K562 (cell line): ENCODE results near the gene SHROOM3. TPM values are rescaled to one million over a fixed set of nuclear protein-coding genes. Genes with fewer than 3 reads are reported as not detected.

Experiments
- ATAC-seq: fragments of 200-7000 bp; cut with Tn5 transposase; 3 replicates; pipeline ENCODE4 v1.9.1; 2020; ENCODE audit warnings: moderate library complexity
- BruUV-seq: library from RNA; stranded (reverse); fragments of 400-500 nt; replicated peaks from 2 replicates; lab custom pipeline; 2021; lab: Mats Ljungman, UMichigan
- CTCF ChIA-PET: fragments of 300-600 bp; formaldehyde crosslinking; extraction: SDS; loops from one replicate; lab custom pipeline; 2021; ENCODE audit warnings: low intra/inter-chr PET ratio; lab: Yijun Ruan, JAX
- POLR2A ChIA-PET: fragments of 300-600, 350-650 bp; sonication (Branson Sonifier 250); formaldehyde crosslinking; extraction: SDS; loops from one replicate; lab custom pipeline; 2021; ENCODE audit warnings: antibody characterized with exemption, inconsistent platforms; lab: Yijun Ruan, JAX
- DNase-seq, 4 experiments: peaks; one replicate each; pipeline versions ENCODE4 v3.0.0 to v3.0.0-alpha.2; 2011 to 2018; ENCODE audit warnings: low spot score in 3 of 4, mixed read lengths in 3 of 4; ENCODE audit errors: extremely low read depth in 1 of 4
- FAIRE-seq: peaks from 2 replicates; lab custom pipeline; 2011; peaks lifted over from hg19 to GRCh38; lab: Jason Lieb, UNC
- H2AFZ ChIP-seq: 2 replicates; pipeline ENCODE4 v1.6.0; 2011; ENCODE audit warnings: low read depth, low read length, control low read depth, inconsistent platforms
- H3K27ac ChIP-seq: fragments of 200-600 bp; 3 replicates; pipeline ENCODE4 v1.8.0; 2011; ENCODE audit warnings: low read depth, mild to moderate bottlenecking, control low read depth, inconsistent platforms, low read length, moderate library complexity, mixed read lengths; ENCODE audit errors: extremely low read depth
- H3K27me3 ChIP-seq, 2 experiments: fragments of 300-600 bp in 1 of 2; 2 replicates in 1 of 2; 3 replicates in 1 of 2; pipeline versions ENCODE4 v1.6.0 to v1.8.0; 2011; ENCODE audit warnings: inconsistent platforms in 2 of 2, low read length in 2 of 2, mild to moderate bottlenecking in 1 of 2, mixed read lengths in 1 of 2, moderate library complexity in 1 of 2; ENCODE audit not compliant: control insufficient read depth in 2 of 2, insufficient read depth in 2 of 2
- H3K36me3 ChIP-seq: fragments of 300-600 bp; 3 replicates; pipeline ENCODE4 v1.8.0; 2011; ENCODE audit warnings: mild to moderate bottlenecking, low read length, inconsistent platforms; ENCODE audit not compliant: control insufficient read depth, insufficient read depth
- H3K4me1 ChIP-seq, 2 experiments: fragments of 200-600 bp in 1 of 2; replicated peaks in 1 of 2; 2 replicates in 1 of 2; 3 replicates in 1 of 2; pipeline versions ENCODE4 v1.5.1 to v1.8.0; 2011; ENCODE audit warnings: inconsistent platforms in 2 of 2, low read length in 2 of 2, mild to moderate bottlenecking in 1 of 2, mixed read lengths in 1 of 2, moderate library complexity in 1 of 2; ENCODE audit not compliant: control insufficient read depth in 2 of 2, insufficient read depth in 2 of 2
- H3K4me2 ChIP-seq: 2 replicates; pipeline ENCODE4 v1.6.1; 2011; ENCODE audit warnings: low read length, control low read depth, inconsistent platforms, mixed read lengths; ENCODE audit not compliant: insufficient read depth
- H3K4me3 ChIP-seq: fragments of 200-600 bp; sonication (generic), shearing (Covaris generic); 2 replicates; pipeline ENCODE4 v1.5.1; 2016; ENCODE audit warnings: control low read depth, inconsistent platforms
- H3K79me2 ChIP-seq: fragments of 200-600 bp; 3 replicates; pipeline ENCODE4 v1.8.0; 2011; ENCODE audit warnings: low read length, inconsistent platforms; ENCODE audit not compliant: control insufficient read depth, insufficient read depth
- H3K9ac ChIP-seq, 2 experiments: 2 replicates each; pipeline versions ENCODE4 v1.6.0 to v1.6.1; 2011; ENCODE audit warnings: low read depth in 2 of 2, low read length in 2 of 2, control low read depth in 1 of 2, inconsistent platforms in 1 of 2, mild to moderate bottlenecking in 1 of 2, mixed read lengths in 1 of 2; ENCODE audit not compliant: insufficient read depth in 1 of 2
- H3K9me1 ChIP-seq: one replicate; pipeline ENCODE4 v1.6.0; 2011; ENCODE audit warnings: inconsistent platforms, mild to moderate bottlenecking, low read length, moderate library complexity; ENCODE audit not compliant: control insufficient read depth, insufficient read depth
- H3K9me3 ChIP-seq: replicated peaks from 2 replicates; pipeline ENCODE4 v1.5.1; 2011; ENCODE audit warnings: low read depth, low read length, inconsistent platforms; ENCODE audit not compliant: control insufficient read depth, insufficient read depth
- H4K20me1 ChIP-seq: replicated peaks from 2 replicates; pipeline ENCODE4 v1.6.1; 2011; ENCODE audit warnings: low read length, inconsistent platforms, mixed read lengths; ENCODE audit not compliant: control insufficient read depth, insufficient read depth
- CC2D1A ChIP-seq: fragments of 450-650 bp; IDR thresholded peaks from 2 replicates; pipeline ENCODE4 v1.6.1; 2017; ENCODE audit warnings: mild to moderate bottlenecking
- HMGN3 ChIP-seq: IDR thresholded peaks from 2 replicates; pipeline ENCODE4 v1.6.1; 2011; ENCODE audit warnings: borderline replicate concordance, low read depth, mild to moderate bottlenecking, mixed read lengths, low read length; ENCODE audit not compliant: insufficient read length; ENCODE audit errors: extremely low read depth
- NELFE ChIP-seq: IDR thresholded peaks from 2 replicates; pipeline ENCODE4 v1.6.1; 2011; ENCODE audit warnings: mild to moderate bottlenecking; ENCODE audit not compliant: insufficient read depth, insufficient read length
- NFATC3 ChIP-seq: fragments of 450-650 bp; IDR thresholded peaks from 2 replicates; pipeline ENCODE4 v1.6.1; 2017; ENCODE audit warnings: mild to moderate bottlenecking
- NR0B1 ChIP-seq: fragments of 450-650 bp; IDR thresholded peaks from one replicate; pipeline ENCODE4 v1.6.1; 2018; ENCODE audit warnings: mild to moderate bottlenecking, moderate library complexity; ENCODE audit not compliant: partially characterized antibody
- ZBTB7A ChIP-seq: IDR thresholded peaks from 2 replicates; pipeline ENCODE4 v1.6.1; 2011; ENCODE audit warnings: low read depth, mild to moderate bottlenecking, low read length, moderate library complexity, borderline replicate concordance; ENCODE audit not compliant: control insufficient read depth
- ZNF551 ChIP-seq: fragments of 250-450 bp; sonication (Bioruptor Pico); IDR thresholded peaks from 2 replicates; pipeline ENCODE4 v1.5.0; 2021; ENCODE audit warnings: mild to moderate bottlenecking, moderate library complexity
- WGBS: fragments of 100-300 bp; shearing (Covaris generic); methylation state at CpG from one replicate; pipeline ENCODE4 v1.1.6; 2016; ENCODE audit warnings: low coverage, mixed read lengths; ENCODE audit not compliant: insufficient coverage; ENCODE audit errors: missing lambda C conversion rate; 5-methylcytosine and 5-hydroxymethylcytosine counted together
- in situ Hi-C: fragments of 300-500 bp; cut with MboI; formaldehyde crosslinking; loops from 4 replicates; pipeline ENCODE4 v1.15.0; 2018; ENCODE audit warnings: inconsistent platforms, mixed read lengths
- intact Hi-C: fragments of 100-400 bp; cut with micrococcal nuclease; formaldehyde crosslinking; loops from 2 replicates; pipeline ENCODE4 v1.14.2; 2022
- polyA plus RNA-seq, 8 experiments: library from polyadenylated mRNA; depleted of rRNA in 4 of 8; stranded (reverse) in 5 of 8; unstranded in 3 of 8; fragments of >200 nt; fragmentation: Nextera tagmentation in 2 of 8; fragmentation: Illumina TruSeq in 1 of 8; extraction: Ambion mirVana in 2 of 8; extraction: Trizol in 1 of 8; gene quantifications; 2 replicates each; pipeline versions ENCODE4 v1.2.1 to v1.2.3, GENCODE V29; 2011 to 2014; ENCODE audit warnings: inconsistent platforms in 1 of 8, missing spikeins in 1 of 8
- total RNA-seq, 7 experiments: library from RNA; depleted of rRNA in 6 of 7; stranded (reverse); fragments of >200 nt in 6 of 7; fragmentation: Illumina TruSeq in 2 of 7; extraction: Trizol in 2 of 7; gene quantifications; 2 replicates each; pipeline versions ENCODE4 v1.2.1 to v1.2.3, GENCODE V29; 2011 to 2021; ENCODE audit warnings: low replicate concordance in 1 of 7

SHROOM3 gene
- total and polyA plus RNA-seq, 9 of the 15 experiments (the other 6 are each of a cell fraction or from before 2014, with no cell fraction given) = 0.01 to 0.07 TPM; not detected in 7

- Histone ChIP-seq H3K4me2 (no peak overlapping the region), H3K27me3 (peaks cover 1 to 11% of the 10 kb centered on the region in 2 experiments; a peak in 4 of 5 replicates), H3K36me3 (no peaks in the 10 kb centered on the region), H3K9ac (no peak overlapping the region), H2AFZ (no peak overlapping the region), H3K4me3 (no peak overlapping the region), H3K27ac (no peak overlapping the region), H3K9me3 (no peaks in the 10 kb centered on the region), H3K9me1 (no peaks in the 10 kb centered on the region), H3K79me2 (no peaks in the 10 kb centered on the region), H3K4me1 (no peaks in the 10 kb centered on the region), H4K20me1 (no peaks in the 10 kb centered on the region)
- ChIA-PET POLR2A (no interaction called here), CTCF (interaction anchor here (1.4 kb wide), 1 partner anchor 239 kb away, joined by 6 read pairs; no protein-coding TSS in a partner anchor)
- TF ChIP-seq ZNF551 (CRISPR knock-in tag) = no peak
- TF ChIP-seq NR0B1 = no peak
- no peak for TF ChIP-seq CC2D1A
- no peak for TF ChIP-seq NFATC3
- no peak for TF ChIP-seq HMGN3
- no peak for TF ChIP-seq ZBTB7A
- no peak for TF ChIP-seq NELFE
- intact Hi-C loops (no loop called here), in situ Hi-C loops (loop anchor here (5.0 kb wide), 1 partner anchor 237 kb away; no protein-coding TSS in a partner anchor)
- ATAC-seq = no peak
- no TSS peak for BruUV-seq
- no peak for DNase-seq
- 1% methylated on average over 4 of the region's 4 CpGs for WGBS
- no peak for FAIRE-seq
Observed at GRCh38 chr4:76749355-76749754, 314.3 kb downstream of the SHROOM3 start.
